ACHN (cell line): ENCODE data around the gene KLK11.
"Not testable (repeated sequence)": the region's sequence is repeated elsewhere in the genome, so short reads cannot be mapped to it uniquely, and the experiment has no call there.

Experiments
- DNase-seq: peaks from one replicate; pipeline ENCODE4 v3.0.0-alpha.2; 2015
- in situ Hi-C: cut with HindIII; loops from 2 replicates; pipeline ENCODE4 v1.10.0; 2017; ENCODE audit warnings: low sequenced_read_pairs, low pct_ligation_motif_present, low pct_unique_long_range_greater_than_20kb

The KLK11 gene

GRCh38 chr19:51010066-51010795 lies 16.2 kb downstream of the KLK11 start:
- DNase-seq: no peak

GRCh38 chr19:51009061-51009891 lies 17.1 kb downstream of the KLK11 start:
- DNase-seq: no peak
- in situ Hi-C loops: no loop called here

More at GRCh38 chr19:51010066-51010795, 16.2 kb downstream of the KLK11 start:
- in situ Hi-C loops: no loop called here

GRCh38 chr19:51007488-51007887 lies 18.9 kb downstream of the KLK11 start:
- in situ Hi-C loops: no loop called here
- DNase-seq: no peak

- no peak for DNase-seq
- in situ Hi-C loops: no loop called here
Measured at GRCh38 chr19:51006406-51006805, 20.0 kb downstream of the KLK11 start.

- in situ Hi-C loops: no loop called here
- DNase-seq: no peak
Measured at GRCh38 chr19:51005248-51005647, 21.2 kb downstream of the KLK11 start.

- no peak for DNase-seq
- in situ Hi-C loops: no loop called here
Measured at GRCh38 chr19:51003316-51003715, 23.1 kb downstream of the KLK11 start.

GRCh38 chr19:51002542-51003311 lies 23.7 kb downstream of the KLK11 start:
- in situ Hi-C loops: no loop called here
- no peak for DNase-seq

GRCh38 chr19:51002089-51002532 lies 24.3 kb downstream of the KLK11 start:
- in situ Hi-C loops: no loop called here
- DNase-seq: no peak

- in situ Hi-C loops: no loop called here
Measured at GRCh38 chr19:51001515-51001914, 24.9 kb downstream of the KLK11 start, which contains the start of gene KLK8. TSS of gene KLK8 (minus strand) at chr19:51001604. CDS start at chr19:51001167, 437 bp downstream.

GRCh38 chr19:51000981-51001380 lies 25.4 kb downstream of the KLK11 start:
- in situ Hi-C loops: no loop called here
- DNase-seq: no peak

More at GRCh38 chr19:51001515-51001914, 24.9 kb downstream of the KLK11 start, which contains the start of gene KLK8:
- DNase-seq: no peak

- in situ Hi-C loops: no loop called here
- DNase-seq: no peak
Measured at GRCh38 chr19:51000426-51000825, 26.0 kb downstream of the KLK11 start.

GRCh38 chr19:50998686-50999085 lies 27.7 kb downstream of the KLK11 start:
- in situ Hi-C loops: no loop called here
- no peak for DNase-seq

- DNase-seq: no peak
- in situ Hi-C loops: no loop called here
Measured at GRCh38 chr19:50998061-50998460, 28.4 kb downstream of the KLK11 start.

- no peak for DNase-seq
- in situ Hi-C loops: no loop called here
Measured at GRCh38 chr19:50994129-50994528, 32.3 kb downstream of the KLK11 start.

- in situ Hi-C loops: no loop called here
- DNase-seq: no peak
Measured at GRCh38 chr19:50992666-50993035, 33.8 kb downstream of the KLK11 start.

GRCh38 chr19:50984416-50984815 lies 42.0 kb downstream of the KLK11 start:
- DNase-seq, in situ Hi-C loops: not testable (repeated sequence)

GRCh38 chr19:50983625-50984292 lies 42.7 kb downstream of the KLK11 start, which contains the start of gene KLK7:
TSS of gene KLK7 (minus strand) at chr19:50983917. CDS start at chr19:50982399, 1,518 bp downstream.
- in situ Hi-C loops: no loop called here
- DNase-seq: no peak

- in situ Hi-C loops: no loop called here
Measured at GRCh38 chr19:50982186-50982585, 44.2 kb downstream of the KLK11 start.

More at GRCh38 chr19:50982186-50982585, 44.2 kb downstream of the KLK11 start:
- DNase-seq: no peak
